Fibroblast of peridontal ligament (primary cell): ENCODE results near the gene PALLD.

ENCODE experiments used
- DNase-seq: peaks from one replicate; pipeline ENCODE4 v3.0.0-alpha.2; 2010; ENCODE audit errors: extremely low read depth

The PALLD gene

GRCh38 chr4:168955674-168956073 is 458.8 kb downstream of the PALLD start:
- no peak for DNase-seq

- no peak for DNase-seq
Observed at GRCh38 chr4:168960716-168961115, 463.9 kb downstream of the PALLD start.

GRCh38 chr4:168972596-168972995 is 475.7 kb downstream of the PALLD start:
- no peak for DNase-seq
